Measurements from ENCODE around the gene STMP1. TPM values are rescaled to one million over a fixed set of nuclear protein-coding genes. Genes with fewer than 3 reads are reported as not detected.

Gene STMP1
- total RNA-seq, 1 experiment from 2014 or later: 25.6 TPM

- H3K27ac Mint-ChIP-seq (ENCODE audit: unreplicated experiment): no peak overlapping the region
- peaks cover 10% of the 10 kb centered on the region for H3K4me1 Mint-ChIP-seq (ENCODE audit: low read depth, unreplicated experiment)
- H3K27me3 Mint-ChIP-seq (ENCODE audit: unreplicated experiment): no peaks in the 10 kb centered on the region
- peaks cover 19% of the 10 kb centered on the region for H3K36me3 Mint-ChIP-seq (ENCODE audit: insufficient read depth, unreplicated experiment)
- H3K9me3 Mint-ChIP-seq (ENCODE audit: low read depth, unreplicated experiment): no peaks in the 10 kb centered on the region
- no peak for TF ChIP-seq CTCF (IDR thresholded peaks at IDR 0.05; ENCODE audit: unreplicated experiment)
- intact Hi-C loops (cut with micrococcal nuclease; ENCODE audit: unreplicated experiment): no loop called here
- no peak for DNase-seq
- CTCF ChIA-PET: no interaction called here
- H3K4me3 Mint-ChIP-seq (ENCODE audit: low read depth, unreplicated experiment): no peak overlapping the region
- BruUV-seq (replicated peaks): no TSS peak
These were observed 16.6 kb downstream of the STMP1 start for GRCh38 chr7:135678612-135679575.

GRCh38 chr7:135681762-135682161 is 19.4 kb downstream of the STMP1 start:
- Mint-ChIP-seq H3K9me3 (ENCODE audit: low read depth, unreplicated experiment) (no peaks in the 10 kb centered on the region), H3K27ac (ENCODE audit: unreplicated experiment) (no peak overlapping the region), H3K27me3 (ENCODE audit: unreplicated experiment) (no peaks in the 10 kb centered on the region), H3K4me1 (ENCODE audit: low read depth, unreplicated experiment) (peaks cover 10% of the 10 kb centered on the region), H3K4me3 (ENCODE audit: low read depth, unreplicated experiment) (no peak overlapping the region), H3K36me3 (ENCODE audit: insufficient read depth, unreplicated experiment) (peaks cover 4% of the 10 kb centered on the region)
- no TSS peak for BruUV-seq (replicated peaks)
- CTCF ChIA-PET: no interaction called here
- DNase-seq: no peak
- no peak for TF ChIP-seq CTCF (IDR thresholded peaks at IDR 0.05; ENCODE audit: unreplicated experiment)
- intact Hi-C loops (cut with micrococcal nuclease; ENCODE audit: unreplicated experiment): no loop called here

GRCh38 chr7:135682191-135682590 is 19.9 kb downstream of the STMP1 start:
- DNase-seq: no peak
- H3K27ac Mint-ChIP-seq (ENCODE audit: unreplicated experiment): no peak overlapping the region
- CTCF ChIA-PET: interaction anchor here (0.6 kb wide), 1 partner anchor 199 kb away, joined by 3 read pairs; no protein-coding TSS in a partner anchor
- peaks cover 10% of the 10 kb centered on the region for H3K4me1 Mint-ChIP-seq (ENCODE audit: low read depth, unreplicated experiment)
- peaks cover 4% of the 10 kb centered on the region for H3K36me3 Mint-ChIP-seq (ENCODE audit: insufficient read depth, unreplicated experiment)
- no TSS peak for BruUV-seq (replicated peaks)
- no peaks in the 10 kb centered on the region for H3K9me3 Mint-ChIP-seq (ENCODE audit: low read depth, unreplicated experiment)
- H3K27me3 Mint-ChIP-seq (ENCODE audit: unreplicated experiment): no peaks in the 10 kb centered on the region
- H3K4me3 Mint-ChIP-seq (ENCODE audit: low read depth, unreplicated experiment): no peak overlapping the region
- no peak for TF ChIP-seq CTCF (IDR thresholded peaks at IDR 0.05; ENCODE audit: unreplicated experiment)
- intact Hi-C loops (cut with micrococcal nuclease; ENCODE audit: unreplicated experiment): no loop called here

- intact Hi-C loops (cut with micrococcal nuclease; ENCODE audit: unreplicated experiment): no loop called here
- no peak overlapping the region for H3K4me3 Mint-ChIP-seq (ENCODE audit: low read depth, unreplicated experiment)
- DNase-seq: no peak
- no TSS peak for BruUV-seq (replicated peaks)
- no peak for TF ChIP-seq CTCF (IDR thresholded peaks at IDR 0.05; ENCODE audit: unreplicated experiment)
- no peaks in the 10 kb centered on the region for H3K27me3 Mint-ChIP-seq (ENCODE audit: unreplicated experiment)
- H3K4me1 Mint-ChIP-seq (ENCODE audit: low read depth, unreplicated experiment): peaks cover 8% of the 10 kb centered on the region
- H3K9me3 Mint-ChIP-seq (ENCODE audit: low read depth, unreplicated experiment): no peaks in the 10 kb centered on the region
- H3K27ac Mint-ChIP-seq (ENCODE audit: unreplicated experiment): no peak overlapping the region
- peaks cover 4% of the 10 kb centered on the region for H3K36me3 Mint-ChIP-seq (ENCODE audit: insufficient read depth, unreplicated experiment)
- CTCF ChIA-PET: interaction anchor here (0.7 kb wide), 1 partner anchor 216 kb away, joined by 6 read pairs; no protein-coding TSS in a partner anchor
These were observed 21.3 kb downstream of the STMP1 start for GRCh38 chr7:135683609-135684008.
